H1 (cell line): ENCODE data around the gene CCL17. TPM values are rescaled to one million over a fixed set of nuclear protein-coding genes. Genes with fewer than 3 reads are reported as not detected.

ENCODE experiments used
- CTCF ChIA-PET: fragments of 300-600 bp; sonication (Branson Sonifier 250); formaldehyde crosslinking; loops from one replicate; lab custom pipeline; 2021; ENCODE audit not compliant: partially characterized antibody; lab: Charles Lee
- POLR2A ChIA-PET: fragments of 300-600 bp; sonication (Branson Sonifier 250); formaldehyde crosslinking; loops from one replicate; lab custom pipeline; 2021; ENCODE audit warnings: inconsistent platforms; ENCODE audit not compliant: partially characterized antibody; lab: Charles Lee
- DNase-seq, 2 experiments: peaks; one replicate each; pipeline versions ENCODE4 v3.0.0 to v3.0.0-alpha.2; 2010 to 2022; ENCODE audit warnings: low spot score in 2 of 2, low read depth in 1 of 2, mixed read lengths in 1 of 2
- FAIRE-seq: peaks from 2 replicates; lab custom pipeline; 2011; peaks lifted over from hg19 to GRCh38; lab: Jason Lieb, UNC
- H2AFZ ChIP-seq: 2 replicates; pipeline ENCODE4 v1.8.1; 2012; ENCODE audit warnings: low read length, inconsistent platforms
- H2AK5ac ChIP-seq: 2 replicates; pipeline ENCODE4 v1.6.1; 2013; ENCODE audit warnings: low read depth, low read length
- H2BK120ac ChIP-seq: replicated peaks from 2 replicates; pipeline ENCODE3; 2013; ENCODE audit warnings: low read depth, low read length, inconsistent platforms
- H2BK12ac ChIP-seq: 2 replicates; pipeline ENCODE4 v1.6.1; 2013; ENCODE audit warnings: low read depth, low read length
- H2BK15ac ChIP-seq: 2 replicates; pipeline ENCODE4 v1.6.1; 2013; ENCODE audit warnings: low read length
- H2BK20ac ChIP-seq: 2 replicates; pipeline ENCODE4 v1.6.1; 2013; ENCODE audit warnings: low read length
- H2BK5ac ChIP-seq: 2 replicates; pipeline ENCODE4 v1.6.1; 2013; ENCODE audit warnings: low read depth, low read length
- H3K14ac ChIP-seq: 2 replicates; pipeline ENCODE4 v1.6.1; 2013; ENCODE audit warnings: inconsistent platforms; ENCODE audit not compliant: insufficient read length
- H3K18ac ChIP-seq: 2 replicates; pipeline ENCODE4 v1.6.1; 2013; ENCODE audit warnings: low read length; ENCODE audit errors: extremely low read depth
- H3K23ac ChIP-seq: 2 replicates; pipeline ENCODE4 v1.6.1; 2013; ENCODE audit warnings: inconsistent platforms; ENCODE audit not compliant: insufficient read length
- H3K23me2 ChIP-seq: 2 replicates; pipeline ENCODE4 v1.6.1; 2013; ENCODE audit warnings: low read depth, low read length
- H3K27ac ChIP-seq: 2 replicates; pipeline ENCODE4 v1.6.1; 2011; ENCODE audit warnings: low read depth, low read length, inconsistent platforms
- H3K27me3 ChIP-seq, 4 experiments: replicated peaks in 1 of 4; 1 replicate in 1 of 4; 2 replicates in 3 of 4; pipeline versions ENCODE4 v1.6.1 to v1.8.1; 2011 to 2013; ENCODE audit warnings: low read length in 3 of 4, mild to moderate bottlenecking in 3 of 4, inconsistent platforms in 2 of 4, mixed read lengths in 2 of 4, moderate library complexity in 1 of 4; ENCODE audit not compliant: control insufficient read depth in 3 of 4, insufficient read depth in 3 of 4; ENCODE audit errors: extremely low read depth in 1 of 4
- H3K36me3 ChIP-seq, 4 experiments: 2 replicates each; pipeline versions ENCODE4 v1.6.1 to v1.8.1; 2011 to 2013; ENCODE audit warnings: mild to moderate bottlenecking in 4 of 4, low read length in 3 of 4, moderate library complexity in 2 of 4, control low read depth in 1 of 4, inconsistent platforms in 1 of 4; ENCODE audit not compliant: insufficient read depth in 4 of 4, control insufficient read depth in 2 of 4
- H3K4ac ChIP-seq: replicated peaks from 2 replicates; pipeline ENCODE3; 2013; ENCODE audit warnings: low read length, low read depth, mixed read lengths, inconsistent platforms; ENCODE audit not compliant: insufficient read length
- H3K4me1 ChIP-seq, 4 experiments: replicated peaks in 1 of 4; 1 replicate in 1 of 4; 2 replicates in 3 of 4; pipeline versions ENCODE4 v1.6.1 to v1.8.1; 2011 to 2013; ENCODE audit warnings: low read length in 3 of 4, inconsistent platforms in 2 of 4, mixed read lengths in 1 of 4; ENCODE audit not compliant: insufficient read depth in 4 of 4, control insufficient read depth in 3 of 4
- H3K4me2 ChIP-seq, 2 experiments: 2 replicates each; pipeline versions ENCODE4 v1.6.1 to v1.8.1; 2011 to 2013; ENCODE audit warnings: low read depth in 2 of 2, low read length in 2 of 2, control low read depth in 1 of 2, inconsistent platforms in 1 of 2, mild to moderate bottlenecking in 1 of 2; ENCODE audit not compliant: insufficient read depth in 1 of 2
- H3K4me3 ChIP-seq, 4 experiments: fragments of 200-600, 300-600 bp in 1 of 4; sonication (generic), shearing (Covaris generic), sonication (Bioruptor Twin) in 1 of 4; 2 replicates each; pipeline versions ENCODE4 v1.5.1 to v1.8.1; 2011 to 2016; ENCODE audit warnings: low read length in 4 of 4, low read depth in 3 of 4, control low read depth in 2 of 4, inconsistent platforms in 2 of 4, mild to moderate bottlenecking in 2 of 4, mixed read lengths in 1 of 4, moderate library complexity in 1 of 4; ENCODE audit not compliant: insufficient read depth in 2 of 4; ENCODE audit errors: extremely low read depth in 1 of 4
- H3K56ac ChIP-seq: replicated peaks from 2 replicates; pipeline ENCODE3; 2013; ENCODE audit warnings: low read depth, mild to moderate bottlenecking, mixed read lengths, low read length, inconsistent platforms; ENCODE audit not compliant: insufficient read length
- H3K79me1 ChIP-seq: 2 replicates; pipeline ENCODE4 v1.6.1; 2013; ENCODE audit warnings: low read depth, low read length, control low read depth
- H3K79me2 ChIP-seq, 2 experiments: 2 replicates each; pipeline versions ENCODE4 v1.6.1 to v1.8.1; 2012 to 2013; ENCODE audit warnings: low read length in 2 of 2, mild to moderate bottlenecking in 2 of 2, inconsistent platforms in 1 of 2; ENCODE audit not compliant: insufficient read depth in 2 of 2, control insufficient read depth in 1 of 2
- H3K9ac ChIP-seq, 4 experiments: replicated peaks in 1 of 4; 1 replicate in 1 of 4; 2 replicates in 3 of 4; pipeline versions ENCODE4 v1.6.1 to v1.8.1; 2011 to 2013; ENCODE audit warnings: low read depth in 3 of 4, low read length in 3 of 4, control low read depth in 2 of 4, mild to moderate bottlenecking in 2 of 4, moderate library complexity in 2 of 4, inconsistent platforms in 1 of 4; ENCODE audit errors: extremely low read depth in 1 of 4
- H3K9me3 ChIP-seq, 2 experiments: 2 replicates each; pipeline versions ENCODE4 v1.6.1 to v1.8.1; 2012 to 2013; ENCODE audit warnings: mild to moderate bottlenecking in 2 of 2, moderate library complexity in 2 of 2, control low read depth in 1 of 2, inconsistent platforms in 1 of 2, low read depth in 1 of 2, low read length in 1 of 2, mixed read lengths in 1 of 2; ENCODE audit not compliant: insufficient read depth in 2 of 2
- H4K20me1 ChIP-seq, 2 experiments: replicated peaks in 1 of 2; 2 replicates each; pipeline versions ENCODE3 to v1.8.1; 2011 to 2013; ENCODE audit warnings: inconsistent platforms in 2 of 2, low read length in 2 of 2, mild to moderate bottlenecking in 1 of 2; ENCODE audit not compliant: insufficient read depth in 2 of 2, control insufficient read depth in 1 of 2
- H4K5ac ChIP-seq: 2 replicates; pipeline ENCODE4 v1.6.1; 2013; ENCODE audit warnings: low read length, low read depth, mixed read lengths, inconsistent platforms; ENCODE audit not compliant: insufficient read length
- H4K8ac ChIP-seq: 2 replicates; pipeline ENCODE4 v1.8.0; 2013; ENCODE audit warnings: mild to moderate bottlenecking, moderate library complexity, low read length, inconsistent platforms; ENCODE audit not compliant: insufficient read depth; ENCODE audit errors: extremely low read depth
- H4K91ac ChIP-seq: replicated peaks from 2 replicates; pipeline ENCODE3; 2013; ENCODE audit warnings: low read length, mixed read lengths, inconsistent platforms; ENCODE audit not compliant: insufficient read length
- CTBP2 ChIP-seq: IDR thresholded peaks from 2 replicates; pipeline ENCODE4 v1.7.0; 2011; ENCODE audit warnings: borderline replicate concordance, mild to moderate bottlenecking, moderate library complexity, mixed read lengths, low read length; ENCODE audit not compliant: insufficient read depth, insufficient read length
- EGR1 ChIP-seq: IDR thresholded peaks from 2 replicates; pipeline ENCODE4 v1.6.1; 2011; ENCODE audit warnings: low read depth, low read length, borderline replicate concordance
- EP300 ChIP-seq, 2 experiments: IDR thresholded peaks; 1 replicate in 1 of 2; 2 replicates in 1 of 2; pipeline ENCODE4 v1.6.1; 2011 to 2012; ENCODE audit warnings: low read depth in 2 of 2, low read length in 2 of 2, mild to moderate bottlenecking in 2 of 2, borderline replicate concordance in 1 of 2, inconsistent platforms in 1 of 2, moderate library complexity in 1 of 2
- FOSL1 ChIP-seq: IDR thresholded peaks from 2 replicates; pipeline ENCODE4 v1.6.1; 2011; ENCODE audit warnings: mild to moderate bottlenecking, low read depth, low read length, moderate library complexity; ENCODE audit not compliant: insufficient read depth
- GTF2F1 ChIP-seq: IDR thresholded peaks from 2 replicates; pipeline ENCODE4 v1.6.1; 2012; ENCODE audit warnings: low read depth, low read length, improper control_type of control experiment, borderline replicate concordance
- KDM5A ChIP-seq: fragments of 200-600 bp; IDR thresholded peaks from 2 replicates; pipeline ENCODE4 v1.7.1; 2012; ENCODE audit warnings: mild to moderate bottlenecking, low read length, inconsistent platforms, mixed read lengths
- MAFK ChIP-seq: IDR thresholded peaks from 2 replicates; pipeline ENCODE4 v1.6.1; 2012; ENCODE audit warnings: low read depth, mild to moderate bottlenecking, improper control_type of control experiment, low read length
- NRF1 ChIP-seq: IDR thresholded peaks from 2 replicates; pipeline ENCODE4 v1.6.1; 2011; ENCODE audit warnings: mild to moderate bottlenecking, low read depth, low read length, improper control_type of control experiment
- RBBP5 ChIP-seq: IDR thresholded peaks from 2 replicates; pipeline ENCODE4 v1.7.1; 2012; ENCODE audit warnings: low read depth, mild to moderate bottlenecking, inconsistent platforms, low read length, moderate library complexity, borderline replicate concordance
- SIRT6 ChIP-seq: IDR thresholded peaks from one replicate; pipeline ENCODE4 v1.7.1; 2012; ENCODE audit warnings: low read length, inconsistent platforms
- SRF ChIP-seq: IDR thresholded peaks from 2 replicates; pipeline ENCODE4 v1.6.1; 2011; ENCODE audit warnings: mild to moderate bottlenecking, low read depth, low read length, moderate library complexity
- SUZ12 ChIP-seq: fragments of 200-600 bp; sonication (generic); IDR thresholded peaks from 2 replicates; pipeline ENCODE4 v1.6.1; 2012; ENCODE audit warnings: mild to moderate bottlenecking, inconsistent platforms, low read length, moderate library complexity, mixed read lengths
- TAF7 ChIP-seq: optimal IDR thresholded peaks from 2 replicates; pipeline ENCODE3; 2011; ENCODE audit warnings: low read depth, mild to moderate bottlenecking, inconsistent platforms, low read length, moderate library complexity, borderline replicate concordance
- TEAD4 ChIP-seq: IDR thresholded peaks from 2 replicates; pipeline ENCODE4 v1.6.1; 2012; ENCODE audit warnings: low read depth, low read length, inconsistent platforms, mixed read lengths
- WGBS, 2 experiments: shearing (Covaris generic) in 1 of 2; methylation state at CpG; one replicate each; pipeline versions ENCODE4 v1.1.6 to v1.1.7; 2013 to 2015; ENCODE audit warnings: low lambda C conversion rate in 2 of 2, mixed read lengths in 2 of 2, inconsistent platforms in 1 of 2, low coverage in 1 of 2, missing lambda C conversion rate in 1 of 2; ENCODE audit not compliant: insufficient replicate concordance in 2 of 2, insufficient coverage in 1 of 2, insufficient read length in 1 of 2; ENCODE audit errors: extremely low coverage in 1 of 2, missing lambda C conversion rate in 1 of 2; 5-methylcytosine and 5-hydroxymethylcytosine counted together
- polyA plus RNA-seq, 7 experiments: library from polyadenylated mRNA; depleted of rRNA in 3 of 7; stranded (reverse) in 5 of 7; unstranded in 2 of 7; fragments of >200 nt in 5 of 7; fragments of 200-250 nt in 2 of 7; gene quantifications; 1 replicate in 5 of 7; 2 replicates in 1 of 7; 4 replicates in 1 of 7; pipeline versions ENCODE4 v1.2.1 to v1.2.3, GENCODE V29; 2011 to 2013; ENCODE audit warnings: missing spikeins in 2 of 7, mixed read lengths in 2 of 7
- total RNA-seq: library from RNA; stranded (reverse); fragmentation: NEBNext Ultra II Directional; extraction: Animal tissue kit (Norgen Biotek cat#: 25700); gene quantifications from 2 replicates; pipeline ENCODE4 v1.2.1, GENCODE V29; 2021

CCL17 gene
- total and polyA plus RNA-seq, 2 of the 8 experiments (the other 6 are each of a cell fraction or from before 2014, with no cell fraction given): not detected

GRCh38 chr16:57374067-57374534 lies 30.5 kb upstream of the CCL17 start:
- POLR2A ChIA-PET: no interaction called here
- Histone ChIP-seq H2BK120ac (peak overlapping the region; percentile 26), H2BK5ac (no peak overlapping the region; the same call in 1 of the 2 replicates), H3K18ac (no peak overlapping the region; the same call in 1 of the 2 replicates), H3K9ac (no peak overlapping the region), H3K23ac (no peak overlapping the region), H4K8ac (peak overlapping the region; percentile 29; the same call in 1 of the 2 replicates), H4K20me1 (no peaks in the 10 kb centered on the region), H4K5ac (no peak overlapping the region), H3K4me2 (peak overlapping the region; percentile 10 to 71; a peak in 1 of 4 replicates), H3K79me1 (no peaks in the 10 kb centered on the region; the same call in 1 of the 2 replicates), H2BK20ac (no peak overlapping the region), H3K23me2 (peaks cover 8% of the 10 kb centered on the region; the same call in 1 of the 2 replicates), H3K79me2 (no peaks in the 10 kb centered on the region), H3K14ac (no peak overlapping the region), H3K27me3 (no peaks in the 10 kb centered on the region), H3K27ac (no peak overlapping the region), H3K4me1 (peaks cover 0 to 22% (median 19%) of the 10 kb centered on the region in 4 experiments; a peak in 6 of 7 replicates), H3K36me3 (no peaks in the 10 kb centered on the region), H2AK5ac (no peak overlapping the region), H3K56ac (no peak overlapping the region), H4K91ac (no peak overlapping the region), H2AFZ (no peak overlapping the region), H3K9me3 (no peaks in the 10 kb centered on the region), H2BK12ac (0 out of 2 replicates have a peak overlapping the region, but pooled peaks have one; percentile 50), H3K4me3 (no peak overlapping the region), H3K4ac (no peak overlapping the region), H2BK15ac (no peak overlapping the region)
- no peak for FAIRE-seq
- CTCF ChIA-PET: interaction anchor here (0.6 to 3.6 kb wide), 7 partner anchors 11 to 72 kb away, joined by 3 to 31 read pairs (median 3); no protein-coding TSS in a partner anchor
- no peak for DNase-seq
- 80% methylated on average over 8 of the region's 9 CpGs; no CpG with 5 or more reads in 1 of the 2 experiments for WGBS, 2 experiments
- TF ChIP-seq EP300 (IDR thresholded peaks at IDR 0.05; ENCODE audit: borderline replicate concordance in 1 of 2, low read depth in 2 of 2, low read length in 2 of 2): no peak
- no peak for TF ChIP-seq TEAD4
- TF ChIP-seq MAFK: no peak
- TF ChIP-seq KDM5A: no peak
- TF ChIP-seq EGR1: no peak
- no peak for TF ChIP-seq FOSL1
- no peak for TF ChIP-seq SIRT6
- no peak for TF ChIP-seq CTBP2
- no peak for TF ChIP-seq GTF2F1
- TF ChIP-seq NRF1: no peak
- no peak for TF ChIP-seq SUZ12
- TF ChIP-seq SRF: no peak
- no peak for TF ChIP-seq RBBP5
- no peak for TF ChIP-seq TAF7
